Measurements from ENCODE around the gene SH3BGR.
"Not testable (repeated sequence)": the region's sequence is repeated elsewhere in the genome, so short reads cannot be mapped to it uniquely, and the experiment has no call there.

SH3BGR gene

GRCh38 chr21:39451332-39452206 is at the start of gene SH3BGR:
Gene SH3BGR (plus strand): TSS chr21:39451970. CDS start chr21:39452097, 127 bp downstream.
- no peak for DNase-seq (ENCODE audit: low read depth in 2 of 2)

- no peak for DNase-seq (ENCODE audit: low read depth in 2 of 2)
Observed at GRCh38 chr21:39406065-39406464, 45.7 kb upstream of the SH3BGR start.

- not testable (repeated sequence) for DNase-seq (ENCODE audit: low read depth in 2 of 2)
Observed at GRCh38 chr21:39419204-39419603, 32.6 kb upstream of the SH3BGR start.

- no peak for DNase-seq (ENCODE audit: low read depth in 2 of 2)
Observed at GRCh38 chr21:39422527-39423241, 29.1 kb upstream of the SH3BGR start.

- no peak for DNase-seq (ENCODE audit: low read depth in 2 of 2)
Observed at GRCh38 chr21:39429445-39429844, 22.3 kb upstream of the SH3BGR start.

- DNase-seq (ENCODE audit: low read depth in 2 of 2) = no peak
Observed at GRCh38 chr21:39430016-39430415, 21.8 kb upstream of the SH3BGR start.

- no peak for DNase-seq (ENCODE audit: low read depth in 2 of 2)
Observed at GRCh38 chr21:39430457-39430856, 21.3 kb upstream of the SH3BGR start.

- no peak for DNase-seq (ENCODE audit: low read depth in 2 of 2)
Observed at GRCh38 chr21:39430954-39431353, 20.8 kb upstream of the SH3BGR start.

GRCh38 chr21:39434950-39435349 is 16.8 kb upstream of the SH3BGR start:
- no peak for DNase-seq (ENCODE audit: low read depth in 2 of 2)

GRCh38 chr21:39439232-39439631 is 12.5 kb upstream of the SH3BGR start:
- no peak for DNase-seq (ENCODE audit: low read depth in 2 of 2)

GRCh38 chr21:39441502-39442475 is 10.0 kb upstream of the SH3BGR start:
- no peak for DNase-seq (ENCODE audit: low read depth in 2 of 2)

GRCh38 chr21:39444421-39445180 is 7.2 kb upstream of the SH3BGR start:
- DNase-seq (ENCODE audit: low read depth in 2 of 2) = no peak

GRCh38 chr21:39445321-39446269 is 6.2 kb upstream of the SH3BGR start, which contains the start of gene LCA5L:
Gene LCA5L (minus strand): TSS chr21:39445778. CDS start chr21:39428493, 17,285 bp downstream.
- DNase-seq (ENCODE audit: low read depth in 2 of 2) = peak; percentile 89

GRCh38 chr21:39447264-39447663 is 4.5 kb upstream of the SH3BGR start:
- DNase-seq (ENCODE audit: low read depth in 2 of 2) = no peak

- no peak for DNase-seq (ENCODE audit: low read depth in 2 of 2)
Observed at GRCh38 chr21:39452207-39452969, 618 bp downstream of the SH3BGR start.

- DNase-seq (ENCODE audit: low read depth in 2 of 2) = no peak
Observed at GRCh38 chr21:39452970-39453342, 1.2 kb downstream of the SH3BGR start.

- DNase-seq (ENCODE audit: low read depth in 2 of 2) = no peak
Observed at GRCh38 chr21:39453571-39454179, 1.9 kb downstream of the SH3BGR start.

- DNase-seq (ENCODE audit: low read depth in 2 of 2) = no peak
Observed at GRCh38 chr21:39454949-39455668, 3.3 kb downstream of the SH3BGR start.
